Measurements from ENCODE around the gene SLC35F1. TPM values are rescaled to one million over a fixed set of nuclear protein-coding genes. Genes with fewer than 3 reads are reported as not detected.

Gene SLC35F1
- total RNA-seq, 1 experiment from 2014 or later, result not detected

- DNase-seq (ENCODE audit: extremely low read depth, low read depth), result no peak
Measured at GRCh38 chr6:118179048-118179447, 272.0 kb downstream of the SLC35F1 start.

- DNase-seq (ENCODE audit: extremely low read depth, low read depth), result no peak
Measured at GRCh38 chr6:118186672-118187567, 279.9 kb downstream of the SLC35F1 start.

- DNase-seq (ENCODE audit: extremely low read depth, low read depth), result no peak
Measured at GRCh38 chr6:118187568-118188164, 280.6 kb downstream of the SLC35F1 start.

GRCh38 chr6:118188561-118188960, 281.5 kb downstream of the SLC35F1 start:
- DNase-seq (ENCODE audit: extremely low read depth, low read depth), result no peak

- no peak for DNase-seq (ENCODE audit: extremely low read depth, low read depth)
Measured at GRCh38 chr6:118197539-118197938, 290.5 kb downstream of the SLC35F1 start.

GRCh38 chr6:118198746-118199145, 291.7 kb downstream of the SLC35F1 start:
- DNase-seq (ENCODE audit: extremely low read depth, low read depth), result no peak

GRCh38 chr6:118200160-118200559, 293.1 kb downstream of the SLC35F1 start:
- no peak for DNase-seq (ENCODE audit: extremely low read depth, low read depth)

GRCh38 chr6:118202517-118202916, 295.5 kb downstream of the SLC35F1 start:
- DNase-seq (ENCODE audit: extremely low read depth, low read depth), result no peak

- no peak for DNase-seq (ENCODE audit: extremely low read depth, low read depth)
Measured at GRCh38 chr6:118203545-118203944, 296.5 kb downstream of the SLC35F1 start.

GRCh38 chr6:118206221-118206620, 299.2 kb downstream of the SLC35F1 start:
- DNase-seq (ENCODE audit: extremely low read depth, low read depth), result no peak

- DNase-seq (ENCODE audit: extremely low read depth, low read depth), result no peak
Measured at GRCh38 chr6:118207947-118208346, 300.9 kb downstream of the SLC35F1 start.

- DNase-seq (ENCODE audit: extremely low read depth, low read depth), result no peak
Measured at GRCh38 chr6:118212451-118213173, 305.5 kb downstream of the SLC35F1 start.

- no peak for DNase-seq (ENCODE audit: extremely low read depth, low read depth)
Measured at GRCh38 chr6:118215269-118215668, 308.2 kb downstream of the SLC35F1 start.

GRCh38 chr6:118216751-118217150, 309.7 kb downstream of the SLC35F1 start:
- DNase-seq (ENCODE audit: extremely low read depth, low read depth), result no peak

GRCh38 chr6:118218156-118218555, 311.1 kb downstream of the SLC35F1 start:
- DNase-seq (ENCODE audit: extremely low read depth, low read depth), result no peak

- no peak for DNase-seq (ENCODE audit: extremely low read depth, low read depth)
Measured at GRCh38 chr6:118220429-118221128, 313.5 kb downstream of the SLC35F1 start.

GRCh38 chr6:118223316-118223715, 316.3 kb downstream of the SLC35F1 start:
- no peak for DNase-seq (ENCODE audit: extremely low read depth, low read depth)

GRCh38 chr6:118228886-118229285, 321.8 kb downstream of the SLC35F1 start:
- no peak for DNase-seq (ENCODE audit: extremely low read depth, low read depth)

GRCh38 chr6:118240878-118241528, 333.9 kb downstream of the SLC35F1 start:
- DNase-seq (ENCODE audit: extremely low read depth, low read depth), result no peak

- no peak for DNase-seq (ENCODE audit: extremely low read depth, low read depth)
Measured at GRCh38 chr6:118246406-118246805, 339.3 kb downstream of the SLC35F1 start.

Data from NCI-H460 (cell line).